Activated T-helper 2 cell treated with anti-CD3 and anti-CD28 coated beads, Interferon-gamma antibody, Interleukin-2, Interleukin-4, amounts not matched to agents 10 μg/mL and 5 μg/mL and 100 μg/mL, durations not matched to agents 14 hours and 24 hours and 36 hours (primary cell): ENCODE results near the gene COL4A3. TPM values are rescaled to one million over a fixed set of nuclear protein-coding genes. Genes with fewer than 3 reads are reported as not detected.
A peak's percentile ranks its signal among the peaks of the same experiment; 100 is the strongest.

Source experiments
- DNase-seq: peaks from one replicate; pipeline ENCODE4 v3.0.0; 2021; ENCODE audit warnings: low spot score
- H3K27ac Mint-ChIP-seq: one replicate; pipeline ENCODE4 v1.8.0; 2021; ENCODE audit warnings: mixed read lengths
- H3K27me3 Mint-ChIP-seq: one replicate; pipeline ENCODE4 v1.8.0; 2021; ENCODE audit warnings: low read depth, mixed read lengths
- H3K36me3 Mint-ChIP-seq: one replicate; pipeline ENCODE4 v1.8.0; 2021; ENCODE audit warnings: low read depth, mixed read lengths
- H3K4me1 Mint-ChIP-seq: one replicate; pipeline ENCODE4 v1.8.0; 2021; ENCODE audit warnings: low read depth, mixed read lengths
- H3K4me3 Mint-ChIP-seq: one replicate; pipeline ENCODE4 v1.8.0; 2021; ENCODE audit warnings: low read depth, mild to moderate bottlenecking, moderate library complexity, mixed read lengths
- H3K9me3 Mint-ChIP-seq: one replicate; pipeline ENCODE4 v1.8.0; 2021; ENCODE audit warnings: mixed read lengths
- intact Hi-C: fragments of 100-400 bp; cut with micrococcal nuclease; formaldehyde crosslinking; loops from one replicate; pipeline ENCODE4 v1.15.1; 2023
- total RNA-seq: library from RNA; stranded (reverse); gene quantifications from 2 replicates; pipeline ENCODE4 v1.2.3, GENCODE V29; 2022

COL4A3 gene
- not detected in 2 replicates for total RNA-seq

DNA sequence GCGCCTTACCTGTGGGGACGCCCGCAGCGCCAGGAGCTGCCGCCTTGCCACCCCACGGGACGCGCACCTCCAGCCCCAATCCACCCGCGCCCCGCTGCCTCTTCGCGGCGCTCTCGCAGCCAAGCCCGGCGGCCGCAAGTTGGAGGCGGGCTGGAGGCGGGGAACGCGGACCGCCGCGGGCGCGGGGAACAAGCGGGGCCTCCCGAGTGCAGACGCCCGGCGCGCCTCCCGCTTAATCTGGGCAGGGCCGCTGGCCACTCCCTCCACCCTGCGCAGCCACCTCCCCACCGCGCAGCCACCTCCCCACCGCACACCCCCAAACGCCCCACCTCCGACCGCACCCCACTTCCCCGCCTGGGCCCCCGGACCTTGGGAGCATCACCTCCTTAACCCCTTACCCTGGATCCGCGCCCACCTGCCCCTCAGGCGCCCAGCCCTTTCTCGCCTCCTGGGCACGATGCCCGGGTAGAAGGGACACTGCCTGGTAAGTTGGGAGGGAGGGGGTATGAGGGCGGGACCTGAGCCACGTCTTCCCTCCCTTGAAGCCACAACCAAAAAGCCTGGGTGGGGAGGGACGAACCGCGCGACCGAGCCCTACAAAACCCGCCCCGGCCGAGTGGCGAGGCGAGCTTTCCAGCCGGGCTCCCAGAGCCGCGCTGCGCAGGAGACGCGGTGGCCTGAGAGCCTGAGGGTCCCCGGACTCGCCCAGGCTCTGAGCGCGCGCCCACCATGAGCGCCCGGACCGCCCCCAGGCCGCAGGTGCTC is at the start of gene COL4A3, which contains the start of gene COL4A4:
TSS of gene COL4A3 (plus strand) at position 627 of the 765 bp plus-strand sequence. CDS start at position 730, 103 bp downstream.
TSS of gene COL4A4 (minus strand) at position 208 of the 765 bp plus-strand sequence. CDS start 16,722 bp downstream, outside the sequence.
- Mint-ChIP-seq H3K4me3 (peak within 1 kb of the TSS; percentile 64), H3K27me3 (peaks cover 44% of the 10 kb centered on the region), H3K9me3 (no peaks in the 10 kb centered on the region), H3K36me3 (no peaks in the 10 kb centered on the region), H3K27ac (no peak within 1 kb of the TSS), H3K4me1 (peaks cover 6% of the 10 kb centered on the region)
- intact Hi-C loops, result no loop called here
- DNase-seq, result no peak

DNA sequence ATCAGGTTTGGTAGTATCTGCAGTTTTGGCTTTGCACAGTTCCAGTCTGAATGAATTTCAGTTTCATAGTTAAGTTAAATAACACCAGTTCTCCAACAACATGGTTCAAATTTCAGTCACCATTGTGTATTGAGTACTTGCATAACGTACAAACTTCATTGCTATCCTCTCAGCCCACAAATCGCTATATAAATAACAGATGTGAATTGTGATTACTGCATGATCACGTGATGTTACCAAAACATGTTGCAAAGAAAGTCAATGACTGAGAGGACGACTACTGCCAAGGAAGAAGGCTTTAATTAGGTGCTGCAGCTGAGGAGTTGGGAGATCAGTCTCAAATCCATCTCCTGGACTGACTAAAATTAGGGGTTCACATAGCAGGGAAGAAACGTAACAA is 48.7 kb upstream of the COL4A3 start:
- intact Hi-C loops, result no loop called here
- Mint-ChIP-seq H3K36me3 (no peaks in the 10 kb centered on the region), H3K4me1 (peaks cover 2% of the 10 kb centered on the region), H3K27ac (no peak overlapping the region), H3K27me3 (peaks cover 15% of the 10 kb centered on the region), H3K9me3 (no peaks in the 10 kb centered on the region), H3K4me3 (no peak overlapping the region)
- no peak for DNase-seq

DNA sequence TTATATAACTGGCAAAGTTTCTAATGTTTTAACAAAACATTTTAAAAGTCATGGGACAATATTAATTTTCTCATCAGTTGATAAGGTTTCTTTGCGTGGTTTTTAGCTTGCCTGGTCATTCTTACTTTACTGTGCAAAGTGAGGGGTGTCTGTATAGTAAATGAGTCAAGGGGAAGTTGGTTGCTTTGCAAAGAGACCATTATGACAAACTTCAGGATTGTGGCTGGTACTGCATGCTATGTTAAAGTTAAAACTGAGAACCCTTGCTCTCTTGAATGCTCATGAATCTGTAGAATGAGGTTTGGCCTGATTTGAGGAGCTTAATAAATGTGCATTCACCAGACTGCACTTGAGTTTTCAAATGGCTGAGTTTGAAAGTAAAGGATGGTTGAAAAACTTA is 47.4 kb upstream of the COL4A3 start:
- H3K27me3 Mint-ChIP-seq, result peaks cover 15% of the 10 kb centered on the region
- intact Hi-C loops, result no loop called here
- H3K27ac Mint-ChIP-seq, result no peak overlapping the region
- no peaks in the 10 kb centered on the region for H3K36me3 Mint-ChIP-seq
- no peak for DNase-seq
- H3K9me3 Mint-ChIP-seq, result no peaks in the 10 kb centered on the region
- peaks cover 2% of the 10 kb centered on the region for H3K4me1 Mint-ChIP-seq
- no peak overlapping the region for H3K4me3 Mint-ChIP-seq

DNA sequence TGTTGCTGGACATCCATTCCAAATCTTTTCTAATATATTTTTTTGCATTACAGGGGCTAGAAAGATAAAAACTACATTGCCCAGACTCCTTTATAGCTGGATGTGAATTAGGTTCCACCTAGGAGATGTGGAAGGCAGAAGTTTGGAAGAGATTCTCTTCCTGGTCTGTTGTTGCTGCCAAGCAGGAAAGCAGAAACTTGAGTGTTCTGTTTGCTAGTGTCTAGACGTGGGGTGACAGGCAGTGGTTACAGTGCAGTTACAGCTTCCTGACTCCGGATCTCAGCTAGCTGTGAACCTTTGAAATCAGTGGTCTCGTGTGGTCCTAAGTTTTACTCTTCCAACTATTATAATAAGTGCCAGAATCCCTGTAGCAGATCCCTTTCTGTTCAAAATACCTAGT is 46.6 kb upstream of the COL4A3 start:
- intact Hi-C loops, result no loop called here
- Mint-ChIP-seq H3K9me3 (no peaks in the 10 kb centered on the region), H3K27ac (no peak overlapping the region), H3K36me3 (no peaks in the 10 kb centered on the region), H3K4me1 (peaks cover 2% of the 10 kb centered on the region), H3K4me3 (no peak overlapping the region), H3K27me3 (peaks cover 13% of the 10 kb centered on the region)
- no peak for DNase-seq

DNA sequence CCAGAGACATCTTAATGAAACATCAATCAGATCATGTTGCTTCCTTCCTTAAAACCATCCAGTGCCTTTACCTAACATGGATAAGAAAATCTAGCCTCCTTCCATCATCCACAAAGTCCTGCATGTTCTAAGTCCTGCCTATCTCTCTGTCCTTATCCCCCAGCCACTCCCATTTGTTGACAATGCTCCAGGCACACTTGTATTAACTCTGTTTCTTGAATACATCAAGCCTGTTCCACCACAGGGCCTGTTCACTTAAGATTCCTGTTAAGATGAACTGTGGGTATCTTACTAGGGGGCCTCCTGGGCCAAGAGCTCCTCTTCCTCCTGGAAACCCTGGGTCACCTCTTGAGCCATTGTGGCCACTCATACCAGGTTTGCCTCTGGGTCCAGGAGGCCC is 46.1 kb upstream of the COL4A3 start:
- no peak overlapping the region for H3K27ac Mint-ChIP-seq
- H3K27me3 Mint-ChIP-seq, result peaks cover 13% of the 10 kb centered on the region
- no peak for DNase-seq
- H3K36me3 Mint-ChIP-seq, result no peaks in the 10 kb centered on the region
- no peaks in the 10 kb centered on the region for H3K9me3 Mint-ChIP-seq
- intact Hi-C loops, result no loop called here
- H3K4me3 Mint-ChIP-seq, result no peak overlapping the region
- peaks cover 2% of the 10 kb centered on the region for H3K4me1 Mint-ChIP-seq

DNA sequence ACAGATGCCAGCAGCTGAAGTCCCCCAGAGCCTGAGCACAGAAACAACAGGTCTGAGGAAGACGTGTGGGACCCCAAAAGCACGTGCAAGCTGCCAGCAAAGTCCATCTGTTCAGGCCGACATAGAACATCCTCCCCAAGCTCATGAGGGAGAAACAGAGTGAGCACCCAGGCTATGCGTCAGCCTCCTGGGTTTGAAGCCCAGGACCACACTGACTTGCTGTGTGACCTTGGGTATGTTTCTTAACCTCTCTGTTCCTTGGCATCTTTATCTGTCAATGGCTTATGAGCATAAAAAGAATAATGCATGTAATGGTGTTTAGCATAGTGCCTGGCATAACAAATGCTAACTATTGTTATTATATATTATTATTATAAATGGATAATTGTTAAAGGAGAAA is 40.7 kb upstream of the COL4A3 start:
- H3K36me3 Mint-ChIP-seq, result no peaks in the 10 kb centered on the region
- no peaks in the 10 kb centered on the region for H3K4me1 Mint-ChIP-seq
- no peak for DNase-seq
- intact Hi-C loops, result no loop called here
- peaks cover 7% of the 10 kb centered on the region for H3K27me3 Mint-ChIP-seq
- no peak overlapping the region for H3K4me3 Mint-ChIP-seq
- H3K9me3 Mint-ChIP-seq, result no peaks in the 10 kb centered on the region
- no peak overlapping the region for H3K27ac Mint-ChIP-seq

DNA sequence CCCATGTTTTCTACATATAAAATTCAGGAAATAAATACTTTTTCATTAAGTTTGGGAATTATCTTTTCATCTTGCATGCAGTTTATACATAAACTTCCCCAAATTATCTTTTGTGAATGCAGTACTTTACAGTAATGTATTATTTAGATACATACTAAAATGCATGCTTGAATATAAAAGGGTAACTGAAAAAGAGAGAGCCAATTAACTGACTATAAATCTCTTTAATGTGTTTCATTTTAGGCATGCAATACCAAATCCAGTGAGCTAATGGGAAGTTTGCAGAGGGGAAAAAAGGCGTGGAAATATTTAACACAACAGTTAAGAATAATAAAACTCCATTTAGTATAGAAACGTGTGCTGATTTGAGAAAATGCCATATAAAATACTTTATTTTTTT is 39.6 kb upstream of the COL4A3 start:
- no peak for DNase-seq
- H3K4me1 Mint-ChIP-seq, result no peaks in the 10 kb centered on the region
- peaks cover 9% of the 10 kb centered on the region for H3K27me3 Mint-ChIP-seq
- no peaks in the 10 kb centered on the region for H3K36me3 Mint-ChIP-seq
- H3K9me3 Mint-ChIP-seq, result no peaks in the 10 kb centered on the region
- no peak overlapping the region for H3K27ac Mint-ChIP-seq
- intact Hi-C loops, result no loop called here
- no peak overlapping the region for H3K4me3 Mint-ChIP-seq

DNA sequence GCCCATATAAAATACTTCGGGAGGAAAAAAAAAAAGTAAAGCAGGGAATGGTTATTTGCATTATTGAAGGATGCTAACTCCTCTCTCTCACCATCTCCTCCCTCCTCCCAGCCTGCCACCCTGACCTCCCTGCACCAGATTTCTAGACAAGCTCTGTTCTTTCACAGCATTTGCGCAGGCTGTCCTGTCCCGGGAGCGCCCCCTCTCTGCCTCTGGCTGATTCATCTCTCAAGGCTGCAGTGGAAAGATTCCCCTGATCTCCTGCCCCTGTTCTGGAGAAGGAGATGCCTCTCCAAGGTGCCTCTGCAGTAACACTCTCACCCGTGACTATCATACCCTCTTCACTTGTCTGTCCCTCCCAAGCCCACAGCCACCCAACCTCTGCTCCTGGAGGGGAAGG is 38.9 kb upstream of the COL4A3 start:
- Mint-ChIP-seq H3K9me3 (no peaks in the 10 kb centered on the region), H3K4me3 (no peak overlapping the region), H3K27me3 (peaks cover 9% of the 10 kb centered on the region), H3K36me3 (no peaks in the 10 kb centered on the region), H3K4me1 (no peaks in the 10 kb centered on the region), H3K27ac (no peak overlapping the region)
- no peak for DNase-seq
- intact Hi-C loops, result no loop called here

DNA sequence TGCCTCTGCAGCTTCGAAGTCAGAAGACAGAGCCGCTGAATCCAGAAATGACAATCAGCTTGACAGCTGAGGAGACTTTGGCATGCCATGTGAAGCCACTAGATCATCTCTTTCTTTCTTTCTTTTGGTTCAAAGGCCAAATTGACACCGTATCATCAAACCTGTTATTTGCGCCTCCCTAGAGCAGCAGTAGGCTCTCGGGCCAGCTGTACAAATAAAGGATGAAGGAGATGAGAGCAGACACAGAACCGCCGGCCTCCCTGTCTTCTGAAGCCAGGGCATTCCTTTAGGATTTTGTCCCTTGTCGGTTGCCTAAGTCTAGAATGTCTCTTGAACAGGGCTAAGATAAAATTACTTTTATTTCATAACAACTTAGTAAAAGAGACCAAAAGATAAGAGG is 37.2 kb upstream of the COL4A3 start:
- no peak overlapping the region for H3K4me3 Mint-ChIP-seq
- DNase-seq, result no peak
- H3K9me3 Mint-ChIP-seq, result no peaks in the 10 kb centered on the region
- intact Hi-C loops, result no loop called here
- H3K27ac Mint-ChIP-seq, result no peak overlapping the region
- H3K36me3 Mint-ChIP-seq, result no peaks in the 10 kb centered on the region
- H3K27me3 Mint-ChIP-seq, result peaks cover 10% of the 10 kb centered on the region
- H3K4me1 Mint-ChIP-seq, result no peaks in the 10 kb centered on the region

DNA sequence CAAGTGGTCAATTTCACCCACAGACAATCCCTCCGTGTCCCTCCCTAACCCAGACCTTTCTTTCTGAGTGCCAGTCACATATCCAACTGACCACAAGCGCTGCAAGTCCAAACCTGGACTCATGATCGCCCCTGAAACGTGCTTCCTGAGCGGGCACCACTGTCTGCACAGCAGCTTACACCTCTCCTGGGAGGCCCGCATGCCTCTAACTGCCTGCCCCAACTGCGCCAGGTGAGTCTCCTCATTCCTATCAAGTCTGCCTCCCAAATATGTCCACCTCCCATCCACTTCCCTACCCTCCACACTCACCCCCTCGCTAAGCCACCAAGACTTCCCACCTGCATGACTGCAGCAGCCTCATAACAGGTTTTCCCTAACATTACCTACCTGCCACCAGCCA is 33.8 kb upstream of the COL4A3 start:
- intact Hi-C loops, result loop anchor here (1.0 to 5.0 kb wide), 2 partner anchors 108 to 637 kb away; no protein-coding TSS in a partner anchor
- Mint-ChIP-seq H3K27me3 (peaks cover 11% of the 10 kb centered on the region), H3K4me3 (no peak overlapping the region), H3K27ac (no peak overlapping the region), H3K36me3 (no peaks in the 10 kb centered on the region), H3K4me1 (no peaks in the 10 kb centered on the region), H3K9me3 (no peaks in the 10 kb centered on the region)
- no peak for DNase-seq

DNA sequence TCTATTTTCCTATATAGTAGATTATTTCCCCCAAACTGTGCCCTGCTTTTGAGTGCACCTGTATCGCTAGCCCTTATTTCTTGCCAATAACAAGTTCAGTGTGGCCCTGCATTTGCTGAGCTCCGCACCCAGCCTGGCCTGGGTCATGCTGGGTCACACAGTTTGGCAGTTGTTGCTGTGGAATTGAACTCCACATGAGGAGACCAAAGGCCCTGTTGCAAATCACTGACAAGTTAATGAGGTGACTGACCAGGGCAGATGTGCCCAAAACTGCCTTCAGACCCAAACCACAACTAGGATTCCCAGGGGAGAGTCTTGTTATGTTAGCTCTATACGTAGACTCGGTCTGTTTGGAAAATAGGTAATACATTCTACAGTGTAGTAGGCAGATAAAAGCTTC is 31.4 kb upstream of the COL4A3 start:
- no peaks in the 10 kb centered on the region for H3K4me1 Mint-ChIP-seq
- H3K27me3 Mint-ChIP-seq, result peaks cover 7% of the 10 kb centered on the region
- H3K27ac Mint-ChIP-seq, result no peak overlapping the region
- no peak overlapping the region for H3K4me3 Mint-ChIP-seq
- no peaks in the 10 kb centered on the region for H3K9me3 Mint-ChIP-seq
- intact Hi-C loops, result loop anchor here (5.0 kb wide), 1 partner anchor 634 kb away; no protein-coding TSS in a partner anchor
- no peak for DNase-seq
- H3K36me3 Mint-ChIP-seq, result no peaks in the 10 kb centered on the region

DNA sequence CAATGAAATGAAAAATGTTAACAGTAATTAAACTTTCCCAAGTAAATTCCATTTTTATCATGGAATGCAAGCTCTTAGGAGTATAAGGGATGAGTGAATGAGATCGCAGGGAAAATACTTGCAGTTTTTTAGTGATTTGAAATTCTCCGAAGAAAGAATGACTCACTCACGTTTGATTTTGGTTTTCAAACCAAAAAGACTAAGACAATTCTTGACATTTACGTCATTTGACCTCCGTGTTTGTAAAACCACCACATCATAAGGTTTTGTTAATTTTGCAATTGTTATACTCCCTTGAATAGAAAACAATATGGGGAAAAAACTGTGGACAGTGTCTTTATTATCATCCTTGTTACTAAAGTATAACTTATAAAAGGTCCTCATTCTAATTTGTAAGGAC is 29.8 kb upstream of the COL4A3 start:
- H3K9me3 Mint-ChIP-seq, result no peaks in the 10 kb centered on the region
- no peaks in the 10 kb centered on the region for H3K36me3 Mint-ChIP-seq
- no peak overlapping the region for H3K4me3 Mint-ChIP-seq
- no peak for DNase-seq
- H3K4me1 Mint-ChIP-seq, result no peaks in the 10 kb centered on the region
- intact Hi-C loops, result loop anchor here (5.0 kb wide), 1 partner anchor 633 kb away; no protein-coding TSS in a partner anchor
- H3K27ac Mint-ChIP-seq, result no peak overlapping the region
- H3K27me3 Mint-ChIP-seq, result peaks cover 4% of the 10 kb centered on the region

DNA sequence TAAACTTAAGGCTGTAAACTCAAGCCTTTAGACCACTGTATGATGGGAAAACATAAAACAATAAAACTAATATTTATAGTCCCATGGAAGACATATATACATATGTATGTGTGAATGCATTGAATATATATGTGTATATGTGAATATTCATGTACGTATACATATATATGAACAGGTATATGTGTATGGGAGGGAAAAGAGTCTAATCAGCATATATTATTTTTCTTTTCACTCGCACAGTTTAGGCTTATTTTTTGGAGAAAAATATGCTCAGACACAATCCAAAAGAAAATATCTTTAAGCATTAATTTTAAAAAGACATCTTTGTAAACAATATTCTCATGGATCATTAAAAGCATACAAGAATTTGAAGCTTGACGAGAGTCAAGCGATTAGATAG is 23.1 kb upstream of the COL4A3 start:
- Mint-ChIP-seq H3K4me1 (no peaks in the 10 kb centered on the region), H3K9me3 (no peaks in the 10 kb centered on the region), H3K27me3 (peaks cover 3% of the 10 kb centered on the region), H3K27ac (no peak overlapping the region), H3K36me3 (no peaks in the 10 kb centered on the region), H3K4me3 (no peak overlapping the region)
- DNase-seq, result no peak
- intact Hi-C loops, result no loop called here
